GM19397 (cell line): ENCODE data around the gene IQCF2.
"Not testable (repeated sequence)": the region's sequence is repeated elsewhere in the genome, so short reads cannot be mapped to it uniquely, and the experiment has no call there.

Source experiments
- ATAC-seq: cut with Tn5 transposase; IDR thresholded peaks from one replicate; pipeline ENCODE4 v1.9.1; 2021; ENCODE audit warnings: mild to moderate bottlenecking, moderate library complexity; ENCODE audit not compliant: unreplicated experiment

IQCF2 gene

GRCh38 chr3:51876186-51876585 is 14.8 kb downstream of the IQCF2 start:
- ATAC-seq = no peak

GRCh38 chr3:51879937-51880336 is 18.5 kb downstream of the IQCF2 start:
- ATAC-seq = no peak

- no peak for ATAC-seq
Observed at GRCh38 chr3:51886447-51886846, 25.0 kb downstream of the IQCF2 start.

GRCh38 chr3:51887620-51888019 is 26.2 kb downstream of the IQCF2 start:
- no peak for ATAC-seq

- no peak for ATAC-seq
Observed at GRCh38 chr3:51888463-51889105, 27.2 kb downstream of the IQCF2 start.

- ATAC-seq = no peak
Observed at GRCh38 chr3:51891242-51892039, 30.0 kb downstream of the IQCF2 start.

- ATAC-seq = no peak
Observed at GRCh38 chr3:51894391-51894790, 33.0 kb downstream of the IQCF2 start.

- no peak for ATAC-seq
Observed at GRCh38 chr3:51894939-51895338, 33.5 kb downstream of the IQCF2 start.

- ATAC-seq = no peak
Observed at GRCh38 chr3:51896607-51897305, 35.3 kb downstream of the IQCF2 start.

GRCh38 chr3:51897391-51897790 is 36.0 kb downstream of the IQCF2 start:
- ATAC-seq = no peak

- not testable (repeated sequence) for ATAC-seq
Observed at GRCh38 chr3:51900043-51900442, 38.6 kb downstream of the IQCF2 start.

- not testable (repeated sequence) for ATAC-seq
Observed at GRCh38 chr3:51902361-51902760, 40.9 kb downstream of the IQCF2 start.

GRCh38 chr3:51904034-51904823 is 42.8 kb downstream of the IQCF2 start:
- ATAC-seq = no peak

- no peak for ATAC-seq
Observed at GRCh38 chr3:51908026-51908425, 46.6 kb downstream of the IQCF2 start.
